NCI-H2227 treated with DMSO at 0.1 percent for 48 hours (cell line): ENCODE results near the gene MYO18B.

Experiments
- DNase-seq: peaks from one replicate; lab custom pipeline; 2025; lab: John Stamatoyannopoulos, UW

The MYO18B gene

DNA sequence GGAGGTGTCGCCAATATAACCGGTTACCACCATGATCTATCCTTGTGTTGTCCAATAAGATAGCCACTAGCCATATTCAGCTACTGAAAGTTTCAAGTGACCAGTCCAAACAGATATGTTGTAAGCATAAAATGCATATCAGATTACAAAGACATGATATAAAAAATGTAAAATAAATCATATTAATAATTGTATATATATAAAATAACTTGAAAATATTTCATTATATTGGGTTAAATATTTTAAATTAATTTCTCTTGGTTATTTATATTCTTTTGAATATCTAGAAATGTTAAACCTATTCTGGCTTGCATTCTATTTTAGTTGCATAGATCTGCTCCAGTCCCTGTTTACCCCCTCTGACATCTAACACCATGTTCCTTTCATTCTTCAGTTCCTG lies 305.5 kb downstream of the MYO18B start:
- no peak for DNase-seq

DNA sequence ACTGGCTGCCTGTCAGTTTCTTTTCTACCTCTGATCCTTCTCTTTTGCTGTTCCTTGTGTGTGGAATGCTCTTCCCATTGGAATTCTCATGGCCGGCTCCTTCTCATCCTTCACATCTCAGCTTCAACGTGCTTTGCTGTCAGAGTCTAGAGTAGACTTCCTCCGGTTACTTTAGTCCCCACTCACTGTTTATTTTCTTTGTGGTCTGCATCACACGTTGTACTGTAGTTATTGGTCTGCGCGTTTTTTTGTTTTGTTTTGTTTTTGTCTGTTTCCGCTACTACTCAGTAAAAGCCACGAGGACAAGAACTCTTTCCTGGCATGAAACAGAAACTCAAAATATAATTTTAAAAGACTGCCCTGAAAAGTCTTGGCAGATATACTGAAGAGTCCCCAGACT lies 305.9 kb downstream of the MYO18B start:
- no peak for DNase-seq

DNA sequence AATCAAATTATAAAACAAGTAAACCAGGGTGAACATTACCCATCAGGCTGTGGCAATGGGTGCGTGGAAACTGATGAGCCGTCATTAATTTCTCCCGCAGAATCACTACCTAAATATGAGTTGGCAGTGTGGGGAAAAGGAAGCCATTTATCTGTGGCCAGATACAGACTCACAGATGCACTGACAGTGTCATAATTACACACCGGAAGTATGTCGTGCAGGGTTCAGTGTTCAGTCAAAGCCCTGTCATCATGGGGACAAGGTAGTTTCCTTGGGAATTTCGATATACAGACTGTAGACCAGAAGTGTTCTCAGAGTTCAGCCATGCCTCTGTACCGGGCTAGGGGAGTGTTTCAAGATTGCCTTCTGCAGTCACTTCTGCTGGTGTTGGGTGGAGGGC lies 308.1 kb downstream of the MYO18B start:
- DNase-seq, result no peak

DNA sequence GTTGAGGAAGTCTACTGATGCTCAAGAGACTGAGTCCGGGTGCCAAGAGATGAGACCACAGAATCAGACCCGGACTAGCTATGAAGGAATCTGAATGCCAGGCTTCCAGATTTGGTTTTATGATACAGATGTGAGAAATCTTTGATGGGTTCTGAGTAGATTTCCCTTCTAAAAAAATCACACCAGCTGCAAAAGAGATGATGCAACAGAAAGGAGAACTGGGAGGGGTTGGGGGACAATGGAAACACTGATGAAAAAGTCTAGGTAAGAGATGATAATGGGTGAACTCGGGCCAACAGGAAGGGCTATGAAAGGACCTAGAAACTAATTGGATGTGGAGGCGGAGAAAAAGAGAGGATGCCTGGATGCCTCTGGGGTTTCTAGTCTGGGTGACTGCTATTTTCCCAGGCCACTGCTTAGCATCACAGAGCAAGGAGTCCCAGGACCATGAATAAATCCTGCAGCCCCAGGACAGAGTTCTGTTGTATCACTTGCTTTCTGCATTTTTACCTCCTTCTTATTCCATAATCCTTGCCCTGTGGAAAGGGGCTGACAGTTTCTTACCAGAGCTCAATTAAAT lies 311.8 kb downstream of the MYO18B start:
- DNase-seq, result no peak

DNA sequence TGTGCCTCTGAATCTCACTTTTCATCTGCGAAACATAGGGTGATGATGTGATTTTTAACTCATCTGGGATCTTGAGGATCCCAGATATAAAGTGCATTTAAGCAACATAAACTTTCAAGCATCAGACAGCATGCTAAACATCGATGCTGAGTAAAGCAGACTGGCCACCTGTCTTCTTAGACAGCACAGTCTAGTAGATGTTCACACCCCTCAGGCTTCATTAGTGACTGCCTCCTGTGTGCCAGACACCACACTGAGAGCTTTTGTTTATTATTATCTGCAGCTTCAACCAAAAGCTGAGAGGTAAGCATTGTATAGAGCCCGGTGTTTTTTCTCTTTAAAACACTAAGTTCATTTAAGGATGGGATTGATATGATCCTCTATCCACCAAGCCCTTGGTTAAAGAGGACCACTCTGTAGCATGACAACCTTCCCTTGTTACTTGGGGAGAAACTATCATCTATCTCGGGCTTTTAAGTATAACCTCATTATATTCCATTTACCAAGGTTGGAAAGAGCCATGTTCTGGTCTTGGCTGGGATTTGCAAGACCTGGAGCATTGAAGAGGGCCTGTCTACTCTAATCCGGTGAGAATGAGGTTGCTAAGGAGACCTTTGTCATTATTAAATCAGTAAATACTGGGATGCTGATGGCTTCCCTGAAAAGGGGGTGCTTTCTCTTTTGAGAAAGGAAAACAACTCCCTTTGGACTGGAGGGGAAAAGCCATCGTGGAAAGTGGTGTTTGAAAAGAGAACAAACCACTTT lies 313.0 kb downstream of the MYO18B start:
- DNase-seq, result no peak

DNA sequence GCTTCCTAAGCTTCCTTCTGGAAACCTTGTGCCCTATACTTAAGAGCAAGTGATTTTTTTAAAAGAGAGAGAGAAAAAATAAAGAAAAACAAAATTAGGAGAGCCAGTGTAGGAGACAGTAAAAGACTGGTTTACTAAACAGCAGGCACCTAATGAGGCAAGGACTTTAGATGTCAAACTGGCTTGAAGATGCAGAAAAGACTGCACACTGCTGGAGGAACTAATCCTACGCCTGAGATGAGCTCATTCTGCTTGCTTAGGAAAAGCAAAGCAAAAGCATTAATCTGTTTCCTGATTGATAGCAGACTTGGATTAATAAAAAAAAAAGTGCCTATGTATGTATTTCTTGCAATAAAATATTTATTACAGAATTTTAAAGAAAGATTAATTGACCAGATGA lies 313.7 kb downstream of the MYO18B start:
- DNase-seq, result no peak

DNA sequence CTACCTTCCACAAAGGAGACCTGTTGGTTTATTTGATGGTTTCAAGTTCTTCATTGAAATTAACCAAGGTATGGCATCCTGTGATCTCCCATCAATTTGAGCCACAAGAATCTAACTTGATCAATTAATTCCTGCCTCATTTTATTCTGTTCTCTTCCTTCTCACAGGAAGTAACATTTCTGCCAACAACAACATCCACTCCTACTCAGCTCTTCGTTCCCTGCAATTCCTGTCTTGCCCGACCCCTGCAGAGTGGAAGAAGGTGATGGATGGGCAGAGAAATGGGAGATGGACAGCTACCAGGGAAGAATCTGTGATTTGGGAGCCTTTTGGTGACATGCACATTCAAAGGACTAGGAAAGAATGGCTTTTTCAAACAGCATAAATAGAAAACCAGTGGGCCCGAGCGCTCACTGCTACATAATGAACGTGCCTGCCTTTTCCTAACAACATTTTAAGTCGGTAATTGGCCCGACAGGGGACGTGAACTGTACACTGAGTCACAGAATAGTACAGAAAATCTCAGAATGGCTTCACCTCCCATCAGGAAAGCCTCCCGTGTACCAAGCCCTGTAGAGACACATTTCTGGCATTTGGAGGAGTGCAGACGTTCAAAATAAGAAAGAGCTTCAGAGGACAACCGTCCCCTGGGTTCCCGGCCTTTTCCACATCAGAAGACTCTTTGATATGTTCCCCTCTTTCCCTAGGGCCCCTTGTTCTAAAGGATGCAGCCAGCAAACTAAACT lies 314.6 kb downstream of the MYO18B start:
- no peak for DNase-seq

DNA sequence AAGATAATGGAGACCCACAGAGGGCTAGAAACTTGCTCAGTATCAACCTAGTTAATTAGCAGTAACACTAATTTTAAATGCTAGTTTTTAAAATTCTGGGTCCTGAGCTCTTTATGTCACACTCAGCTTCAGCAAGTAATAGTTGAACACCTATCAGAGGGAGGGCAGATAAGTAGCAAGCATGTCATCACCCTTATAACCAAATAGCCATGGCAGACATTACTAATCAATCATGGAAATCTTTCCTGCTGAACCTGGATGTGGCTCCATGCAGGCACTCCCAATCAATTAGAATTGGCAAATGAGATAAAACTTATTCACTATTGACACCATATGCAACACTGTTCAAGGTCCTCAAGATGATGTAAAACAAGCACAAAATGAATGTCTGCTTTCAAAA lies 315.7 kb downstream of the MYO18B start:
- no peak for DNase-seq

DNA sequence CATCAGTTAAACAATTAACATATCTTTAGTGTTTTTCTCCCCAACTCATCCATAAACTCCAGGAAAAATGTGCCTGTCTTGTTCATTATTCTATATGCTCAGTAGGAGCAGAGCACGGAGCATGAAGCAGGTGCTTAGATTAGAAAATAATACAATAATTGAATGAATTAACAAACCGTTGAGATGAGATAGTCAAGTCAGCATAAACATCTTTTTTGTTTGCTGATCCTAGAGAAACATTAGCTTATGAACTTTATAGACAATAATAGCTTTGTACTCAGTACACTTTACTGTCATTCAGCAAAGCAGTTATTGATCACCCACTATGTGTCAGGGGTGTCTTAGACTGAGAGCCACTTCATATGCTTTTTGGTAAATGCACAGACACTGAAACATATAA lies 322.1 kb downstream of the MYO18B start:
- no peak for DNase-seq

DNA sequence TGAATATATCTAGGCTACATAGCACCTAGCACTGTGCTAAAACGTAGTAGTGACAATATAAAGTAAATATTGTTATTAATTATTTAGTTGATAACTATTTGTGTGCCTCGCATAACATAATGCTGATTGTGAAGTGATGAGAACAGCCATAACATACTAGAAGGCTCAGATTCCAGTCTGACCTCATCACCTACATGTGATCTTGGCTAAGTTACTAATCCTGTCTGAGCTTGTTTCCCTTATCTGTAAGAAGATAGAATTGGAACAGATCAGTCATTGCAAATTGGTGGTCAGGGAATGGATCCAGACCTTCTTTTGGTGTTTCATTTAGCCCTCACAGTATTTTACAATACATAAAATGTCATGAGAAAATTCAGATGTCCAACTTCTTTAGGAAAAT lies 323.9 kb downstream of the MYO18B start:
- DNase-seq, result no peak

DNA sequence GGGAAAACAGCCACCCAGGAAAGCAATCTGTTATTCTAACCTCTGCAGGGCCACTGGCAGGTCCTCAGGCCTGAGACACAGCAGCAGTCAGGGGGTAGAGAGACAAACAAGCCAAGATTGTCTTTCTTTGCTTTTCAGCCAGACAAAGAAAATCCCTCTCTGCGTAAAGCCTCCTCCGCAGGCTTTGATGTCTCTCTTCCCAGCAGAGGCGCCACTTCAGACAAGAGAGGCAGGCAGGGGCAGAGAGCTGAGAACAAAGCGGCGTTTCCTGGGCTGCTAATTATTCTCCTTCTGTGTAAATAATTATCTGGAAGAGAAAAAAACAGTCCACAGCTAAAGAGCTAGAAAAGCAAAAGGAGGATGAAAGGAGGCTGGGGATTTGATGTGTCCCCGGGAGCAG lies 324.5 kb downstream of the MYO18B start:
- DNase-seq, result peak; percentile 60

DNA sequence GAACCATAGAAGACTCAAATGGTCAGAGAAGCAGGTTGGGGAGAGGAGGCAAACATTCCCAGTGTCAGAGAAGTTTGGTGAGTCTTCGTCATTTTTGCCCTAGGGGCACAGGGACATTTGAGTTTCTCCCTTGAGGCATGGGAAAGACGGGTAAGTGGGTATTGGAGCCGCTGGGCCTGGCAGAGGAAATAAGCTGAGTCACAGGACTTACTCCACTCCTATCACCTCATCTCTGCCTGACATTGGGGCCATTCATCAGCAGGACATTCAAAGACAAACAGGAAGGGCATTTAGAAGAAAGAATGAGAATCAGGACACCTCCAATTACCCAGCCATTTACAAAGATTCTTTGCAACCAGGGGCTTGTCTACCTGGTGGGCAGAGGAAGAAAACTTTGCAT lies 326.6 kb downstream of the MYO18B start:
- no peak for DNase-seq

DNA sequence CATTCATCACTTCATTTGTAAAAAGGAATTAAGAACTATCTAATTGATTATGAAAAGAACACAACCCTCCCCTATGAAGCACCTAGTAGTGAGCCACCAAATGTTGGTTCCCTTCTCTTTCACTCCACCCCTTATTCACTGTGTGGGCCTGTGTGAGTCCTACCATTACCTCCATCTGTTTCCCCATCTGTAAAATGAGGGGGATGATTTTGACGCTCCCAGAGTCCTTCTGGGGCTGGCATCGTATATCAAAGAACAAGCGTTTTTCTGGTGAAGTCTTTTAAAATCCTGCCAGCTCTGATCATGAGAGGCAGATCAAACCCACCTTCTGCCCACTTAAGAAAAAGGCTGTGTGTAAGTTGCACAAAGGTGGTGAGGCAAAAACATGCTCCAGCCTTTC lies 330.6 kb downstream of the MYO18B start:
- DNase-seq, result no peak

DNA sequence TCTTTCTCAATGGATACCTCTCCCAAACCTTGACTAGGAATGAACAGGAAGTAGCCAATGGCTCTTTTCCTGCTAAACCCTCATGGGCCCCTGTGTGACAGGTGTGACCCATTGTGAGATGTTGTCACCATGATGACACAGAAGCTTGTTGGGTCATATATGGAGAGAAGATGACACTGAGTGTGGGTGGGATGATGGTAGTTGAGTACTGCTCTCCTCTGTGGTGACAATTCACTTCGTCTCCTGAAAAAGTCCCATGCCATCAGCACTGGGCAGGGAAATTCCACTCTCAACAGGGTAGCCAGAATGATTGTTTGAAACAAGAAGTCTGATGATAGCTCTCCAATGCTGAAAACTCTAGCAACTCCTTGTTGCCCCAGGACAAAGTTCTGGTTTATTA lies 333.3 kb downstream of the MYO18B start:
- DNase-seq, result no peak

DNA sequence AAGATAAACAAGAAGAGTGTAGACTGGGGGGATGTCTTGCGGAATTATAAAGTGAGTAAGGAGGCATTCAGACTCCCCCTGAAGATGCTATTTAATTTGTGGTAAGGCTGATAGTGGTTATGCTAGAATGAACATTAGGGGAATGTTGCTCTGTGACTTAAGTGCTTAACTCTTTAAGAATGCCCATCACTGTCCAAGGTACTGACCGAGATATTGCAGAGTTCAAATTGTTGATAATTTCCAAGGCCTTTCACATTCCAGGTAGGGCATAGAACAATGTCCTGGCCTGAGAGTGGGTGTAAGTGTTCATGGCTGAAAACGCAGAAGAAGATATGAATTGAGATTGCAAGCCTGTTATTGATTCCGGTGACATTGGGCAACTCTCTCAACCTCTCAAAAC lies 337.0 kb downstream of the MYO18B start:
- DNase-seq, result no peak
